Cardiac muscle cell (in vitro differentiated cells and primary cell): ENCODE data around the gene KIF26B. TPM values are rescaled to one million over a fixed set of nuclear protein-coding genes. Genes with fewer than 3 reads are reported as not detected.

Source experiments
- DNase-seq, 2 donors: peaks; one replicate each; pipeline versions ENCODE4 v3.0.0 to v3.0.0-alpha.2; 2010 to 2017; ENCODE audit warnings: low read depth in 1 of 2, low spot score in 1 of 2
- H3K27ac ChIP-seq: fragments of 200-600 bp; sonication (generic); 2 replicates; pipeline ENCODE4 v1.5.1; 2016
- H3K27me3 ChIP-seq: fragments of 200-600 bp; sonication (generic); 2 replicates; pipeline ENCODE4 v1.6.0; 2016; ENCODE audit warnings: control low read depth
- H3K36me3 ChIP-seq: fragments of 200-600 bp; sonication (generic); 2 replicates; pipeline ENCODE4 v1.5.1; 2016; ENCODE audit warnings: control low read depth
- H3K4me1 ChIP-seq: fragments of 200-600 bp; sonication (generic); 2 replicates; pipeline ENCODE4 v1.8.1; 2017; ENCODE audit warnings: low read depth, mild to moderate bottlenecking, mixed run types
- H3K4me3 ChIP-seq: fragments of 200-600 bp; sonication (generic); 2 replicates; pipeline ENCODE4 v1.5.1; 2016; ENCODE audit warnings: mild to moderate bottlenecking
- H3K9me3 ChIP-seq: fragments of 200-600 bp; sonication (generic); 2 replicates; pipeline ENCODE4 v1.5.1; 2017; ENCODE audit warnings: low read depth, mild to moderate bottlenecking, control low read depth
- CTCF ChIP-seq: IDR thresholded peaks from 2 replicates; pipeline ENCODE4 v1.5.1; 2012; ENCODE audit warnings: low read depth, mild to moderate bottlenecking, low read length
- polyA plus RNA-seq: library from polyadenylated mRNA; unstranded; fragments of >200 nt; fragmentation: Nextera tagmentation; extraction: Ambion mirVana; gene quantifications from 2 replicates; pipeline ENCODE4 v1.2.1, GENCODE V29; 2016
- total RNA-seq: library from RNA; depleted of rRNA; stranded (reverse); fragments of >200 nt; gene quantifications from 2 replicates; pipeline ENCODE4 v1.2.3, GENCODE V29; 2016

KIF26B gene
- total and polyA plus RNA-seq, 2 experiments from 2014 or later: 58.9 to 177 TPM

- H3K27ac ChIP-seq: no peak overlapping the region
- H3K4me1 ChIP-seq: no peaks in the 10 kb centered on the region
- no peak for DNase-seq
- H3K27me3 ChIP-seq: no peaks in the 10 kb centered on the region
- no peak overlapping the region for H3K4me3 ChIP-seq
- no peaks in the 10 kb centered on the region for H3K36me3 ChIP-seq
- TF ChIP-seq CTCF: no peak
- H3K9me3 ChIP-seq: no peaks in the 10 kb centered on the region
These were observed 20.6 kb upstream of the KIF26B start for GRCh38 chr1:245133995-245134715.

GRCh38 chr1:245142171-245142798 lies 12.5 kb upstream of the KIF26B start:
- no peak for DNase-seq
- H3K4me1 ChIP-seq: no peaks in the 10 kb centered on the region
- H3K36me3 ChIP-seq: no peaks in the 10 kb centered on the region
- no peaks in the 10 kb centered on the region for H3K27me3 ChIP-seq
- TF ChIP-seq CTCF: no peak
- no peaks in the 10 kb centered on the region for H3K9me3 ChIP-seq
- no peak overlapping the region for H3K27ac ChIP-seq
- H3K4me3 ChIP-seq: no peak overlapping the region

GRCh38 chr1:245142976-245143375 lies 11.8 kb upstream of the KIF26B start:
- H3K4me3 ChIP-seq: no peak overlapping the region
- H3K27me3 ChIP-seq: no peaks in the 10 kb centered on the region
- H3K36me3 ChIP-seq: no peaks in the 10 kb centered on the region
- no peaks in the 10 kb centered on the region for H3K9me3 ChIP-seq
- no peak for TF ChIP-seq CTCF
- H3K27ac ChIP-seq: no peak overlapping the region
- H3K4me1 ChIP-seq: no peaks in the 10 kb centered on the region
- no peak for DNase-seq

GRCh38 chr1:245143849-245144248 lies 10.9 kb upstream of the KIF26B start:
- H3K27me3 ChIP-seq: no peaks in the 10 kb centered on the region
- TF ChIP-seq CTCF: no peak
- DNase-seq: no peak
- H3K4me1 ChIP-seq: no peaks in the 10 kb centered on the region
- H3K36me3 ChIP-seq: no peaks in the 10 kb centered on the region
- no peaks in the 10 kb centered on the region for H3K9me3 ChIP-seq
- H3K27ac ChIP-seq: no peak overlapping the region
- H3K4me3 ChIP-seq: no peak overlapping the region

- no peaks in the 10 kb centered on the region for H3K27me3 ChIP-seq
- H3K27ac ChIP-seq: no peak overlapping the region
- no peak for TF ChIP-seq CTCF
- H3K4me3 ChIP-seq: no peak overlapping the region
- peaks cover 10% of the 10 kb centered on the region for H3K4me1 ChIP-seq
- DNase-seq: no peak
- H3K9me3 ChIP-seq: no peaks in the 10 kb centered on the region
- no peaks in the 10 kb centered on the region for H3K36me3 ChIP-seq
These were observed 6.7 kb upstream of the KIF26B start for GRCh38 chr1:245148069-245148468.
